Measurements from ENCODE around the gene BICD1. TPM values are rescaled to one million over a fixed set of nuclear protein-coding genes. Genes with fewer than 3 reads are reported as not detected.

BICD1 gene
- total RNA-seq, 3 donors from 2014 or later: 4.1 to 13.7 (median 5.3) TPM

DNA sequence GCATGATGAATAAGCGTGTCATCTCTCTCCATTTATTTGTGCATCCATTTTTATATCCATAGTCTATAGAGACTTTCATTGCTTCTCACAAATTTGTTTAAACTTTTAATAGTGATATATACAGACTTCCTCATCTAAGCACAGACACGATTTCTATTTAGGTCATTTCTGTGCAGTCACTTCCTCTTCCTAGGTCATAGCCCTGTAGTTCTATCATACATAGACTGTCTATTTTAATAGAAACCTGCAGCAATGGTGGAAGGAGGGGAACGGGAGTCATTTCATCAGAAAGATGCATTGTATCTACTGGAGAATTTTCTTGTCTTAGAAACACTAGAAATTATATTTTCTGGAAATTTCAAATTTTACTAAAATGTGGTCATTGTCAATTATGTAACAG lies 159.3 kb downstream of the BICD1 start:
- intact Hi-C loops (cut with DNase I, micrococcal nuclease): no loop called here
- DNase-seq: no peak
- Histone ChIP-seq H3K4me1 (ENCODE audit: low read depth) (peaks cover 1% of the 10 kb centered on the region), H3K36me3 (ENCODE audit: low read depth) (no peaks in the 10 kb centered on the region), H3K9me3 (no peaks in the 10 kb centered on the region), H3K4me3 (no peak overlapping the region)
- ATAC-seq: peak; percentile 47
- TF ChIP-seq, protein P1, sequence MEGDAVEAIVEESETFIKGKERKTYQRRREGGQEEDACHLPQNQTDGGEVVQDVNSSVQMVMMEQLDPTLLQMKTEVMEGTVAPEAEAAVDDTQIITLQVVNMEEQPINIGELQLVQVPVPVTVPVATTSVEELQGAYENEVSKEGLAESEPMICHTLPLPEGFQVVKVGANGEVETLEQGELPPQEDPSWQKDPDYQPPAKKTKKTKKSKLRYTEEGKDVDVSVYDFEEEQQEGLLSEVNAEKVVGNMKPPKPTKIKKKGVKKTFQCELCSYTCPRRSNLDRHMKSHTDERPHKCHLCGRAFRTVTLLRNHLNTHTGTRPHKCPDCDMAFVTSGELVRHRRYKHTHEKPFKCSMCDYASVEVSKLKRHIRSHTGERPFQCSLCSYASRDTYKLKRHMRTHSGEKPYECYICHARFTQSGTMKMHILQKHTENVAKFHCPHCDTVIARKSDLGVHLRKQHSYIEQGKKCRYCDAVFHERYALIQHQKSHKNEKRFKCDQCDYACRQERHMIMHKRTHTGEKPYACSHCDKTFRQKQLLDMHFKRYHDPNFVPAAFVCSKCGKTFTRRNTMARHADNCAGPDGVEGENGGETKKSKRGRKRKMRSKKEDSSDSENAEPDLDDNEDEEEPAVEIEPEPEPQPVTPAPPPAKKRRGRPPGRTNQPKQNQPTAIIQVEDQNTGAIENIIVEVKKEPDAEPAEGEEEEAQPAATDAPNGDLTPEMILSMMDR (IDR thresholded peaks at IDR 0.05): no peak

DNA sequence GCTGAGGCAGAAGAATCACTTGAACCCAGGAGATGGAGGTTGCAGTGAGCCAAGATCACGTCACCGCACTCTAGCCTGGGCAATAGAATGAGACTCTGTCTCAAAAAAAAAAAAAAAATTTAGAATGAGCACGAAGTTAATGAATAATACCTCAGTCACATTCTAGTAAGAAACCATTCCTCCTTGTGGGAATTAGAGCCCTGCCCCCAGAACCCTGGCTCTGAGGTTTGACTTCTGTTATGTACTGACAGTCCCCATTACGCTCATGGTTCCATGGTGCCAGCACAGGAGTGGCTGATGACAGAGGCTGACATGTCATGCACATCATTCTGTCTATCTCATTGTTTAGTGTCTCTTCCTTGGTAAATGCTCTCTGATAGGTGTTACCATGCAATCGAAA lies 160.1 kb downstream of the BICD1 start:
- ATAC-seq (no peak), DNase-seq (no peak)
- Histone ChIP-seq H3K4me1 (ENCODE audit: low read depth) (peaks cover 9% of the 10 kb centered on the region), H3K36me3 (ENCODE audit: low read depth) (no peaks in the 10 kb centered on the region), H3K4me3 (no peak overlapping the region), H3K9me3 (no peaks in the 10 kb centered on the region)
- intact Hi-C loops (cut with DNase I, micrococcal nuclease): no loop called here
- TF ChIP-seq, protein P1 (IDR thresholded peaks at IDR 0.05): no peak

DNA sequence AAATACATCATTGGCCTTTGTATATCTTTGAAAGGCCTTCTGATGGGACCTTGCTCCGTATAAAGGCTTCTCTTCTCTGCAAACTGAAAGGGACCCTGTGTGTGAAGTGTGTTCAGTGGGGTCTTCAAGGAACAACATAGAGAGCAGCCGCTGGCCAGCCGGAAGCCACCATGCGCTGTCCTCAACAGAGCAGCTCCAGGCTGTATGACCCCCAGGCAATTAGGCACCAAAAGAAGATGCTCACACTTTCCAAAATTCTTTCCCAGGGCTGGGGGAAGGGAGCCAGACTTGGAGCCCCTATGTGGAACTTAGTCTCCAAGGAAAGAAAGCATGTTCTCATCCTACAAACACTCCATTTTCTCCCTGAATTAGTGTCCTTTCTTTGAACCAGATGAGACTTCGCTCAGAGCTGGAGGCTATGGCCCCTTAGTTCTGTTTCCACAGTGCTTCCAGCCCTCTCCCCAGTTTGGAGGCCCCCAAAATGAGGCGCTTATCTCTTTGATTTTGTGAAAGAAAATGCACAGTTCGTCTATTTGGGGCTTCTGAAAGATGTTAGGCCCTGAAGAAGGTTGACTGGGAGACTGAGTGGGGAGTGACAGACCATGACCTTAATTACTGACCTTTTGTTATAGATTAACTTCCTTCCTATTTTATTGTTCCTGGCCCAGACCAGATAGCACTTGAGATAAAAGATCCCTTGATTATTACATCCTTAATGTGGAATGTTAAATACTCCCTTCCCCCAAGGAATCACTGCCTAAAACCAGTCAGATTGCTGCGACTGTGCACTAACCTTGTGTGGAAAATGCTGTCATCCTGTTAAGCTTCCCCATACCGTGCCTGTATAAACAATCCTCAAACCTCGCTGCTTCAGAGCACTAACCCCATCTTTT lies 164.4 kb downstream of the BICD1 start:
- no peak overlapping the region for H3K4me3 ChIP-seq
- TF ChIP-seq, protein P1 (IDR thresholded peaks at IDR 0.05): no peak
- intact Hi-C loops (cut with DNase I, micrococcal nuclease): no loop called here
- DNase-seq: no peak
- peak; percentile 65 for ATAC-seq
- no peaks in the 10 kb centered on the region for H3K9me3 ChIP-seq
- peaks cover 10% of the 10 kb centered on the region for H3K4me1 ChIP-seq (ENCODE audit: low read depth)
- H3K36me3 ChIP-seq (ENCODE audit: low read depth): no peaks in the 10 kb centered on the region

DNA sequence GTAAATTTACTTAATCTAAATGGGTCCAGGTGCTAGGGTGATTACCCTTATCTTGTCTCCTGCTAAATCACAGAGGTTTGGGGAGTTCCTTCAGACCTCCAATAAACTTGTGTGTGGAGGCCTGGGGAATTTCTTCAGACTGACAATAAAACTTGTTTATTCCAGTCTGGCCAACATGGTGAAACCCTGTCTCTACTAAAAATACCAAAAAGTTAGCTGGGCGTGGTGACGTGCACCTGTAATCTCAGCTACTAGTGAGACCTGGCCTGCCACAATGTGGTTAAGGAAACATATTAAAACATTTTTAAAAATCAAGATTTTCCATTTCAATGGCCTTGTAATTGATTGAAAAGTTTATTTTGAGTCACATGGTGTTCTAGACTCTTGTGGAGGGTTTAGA lies 165.8 kb downstream of the BICD1 start:
- no peak for DNase-seq
- H3K36me3 ChIP-seq (ENCODE audit: low read depth): no peaks in the 10 kb centered on the region
- peaks cover 10% of the 10 kb centered on the region for H3K4me1 ChIP-seq (ENCODE audit: low read depth)
- H3K4me3 ChIP-seq: no peak overlapping the region
- no peaks in the 10 kb centered on the region for H3K9me3 ChIP-seq
- intact Hi-C loops (cut with DNase I, micrococcal nuclease): no loop called here
- peak; percentile 31 for ATAC-seq
- TF ChIP-seq, protein P1 (IDR thresholded peaks at IDR 0.05): no peak

DNA sequence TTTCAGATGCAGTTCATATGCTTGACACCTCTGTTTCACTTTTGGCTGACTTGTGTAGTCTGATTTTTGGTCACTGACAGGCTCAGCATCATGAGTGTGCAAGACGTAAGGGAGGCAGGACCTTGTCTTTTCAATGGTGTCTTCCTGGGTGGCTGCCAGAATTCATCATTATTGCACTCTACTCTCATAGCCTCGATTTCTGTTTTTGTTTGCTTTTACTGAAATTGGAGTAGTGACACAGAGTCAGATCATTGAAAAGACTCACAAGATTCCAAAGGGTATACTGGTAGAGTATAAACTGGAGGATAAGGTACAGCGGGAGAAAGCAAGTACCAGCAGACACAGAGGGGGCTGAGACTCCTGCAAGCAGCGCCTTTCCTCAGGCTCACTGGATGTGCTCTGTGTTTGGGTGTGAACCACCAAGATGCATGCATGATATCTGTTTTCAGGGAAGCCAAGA lies 166.4 kb downstream of the BICD1 start:
- Histone ChIP-seq H3K9me3 (no peaks in the 10 kb centered on the region), H3K4me1 (ENCODE audit: low read depth) (peaks cover 10% of the 10 kb centered on the region), H3K36me3 (ENCODE audit: low read depth) (no peaks in the 10 kb centered on the region), H3K4me3 (no peak overlapping the region)
- ATAC-seq (peak; percentile 47), DNase-seq (no peak)
- intact Hi-C loops (cut with DNase I, micrococcal nuclease): no loop called here
- TF ChIP-seq, protein P1 (IDR thresholded peaks at IDR 0.05): no peak

Measured in mucosa of descending colon (tissue), 3 donors.